GM19025 (cell line): ENCODE data around the gene GRIPAP1.

Source experiments
- ATAC-seq: cut with Tn5 transposase; IDR thresholded peaks from one replicate; pipeline ENCODE4 v1.9.1; 2021; ENCODE audit warnings: mild to moderate bottlenecking, low read depth, moderate library complexity; ENCODE audit not compliant: unreplicated experiment

The GRIPAP1 gene

GRCh38 chrX:49002091-49002935 is at the start of gene GRIPAP1:
Gene GRIPAP1, minus strand, starts transcription at chrX:49002264. Its CDS starts 35 bp downstream, at chrX:49002229.
- peak; percentile 80 for ATAC-seq

GRCh38 chrX:49043987-49044281 is 41.9 kb upstream of the GRIPAP1 start:
- no peak for ATAC-seq

GRCh38 chrX:49043220-49043986 is 41.3 kb upstream of the GRIPAP1 start, which contains the start of gene TFE3:
Gene TFE3, minus strand, starts transcription at chrX:49043357. Its CDS starts 131 bp downstream, at chrX:49043226.
- ATAC-seq = peak; percentile 93

- ATAC-seq = no peak
Observed at GRCh38 chrX:49042581-49043219, 40.6 kb upstream of the GRIPAP1 start.

- no peak for ATAC-seq
Observed at GRCh38 chrX:49041744-49042580, 39.9 kb upstream of the GRIPAP1 start.

GRCh38 chrX:49040376-49040955 is 38.4 kb upstream of the GRIPAP1 start:
- ATAC-seq = no peak

GRCh38 chrX:49039598-49040375 is 37.7 kb upstream of the GRIPAP1 start:
- no peak for ATAC-seq

- no peak for ATAC-seq
Observed at GRCh38 chrX:49037883-49038475, 35.9 kb upstream of the GRIPAP1 start.

GRCh38 chrX:49030283-49030682 is 28.2 kb upstream of the GRIPAP1 start:
- ATAC-seq = no peak

GRCh38 chrX:49029876-49030275 is 27.8 kb upstream of the GRIPAP1 start:
- no peak for ATAC-seq

GRCh38 chrX:49019599-49020249 is 17.7 kb upstream of the GRIPAP1 start:
- no peak for ATAC-seq

- no peak for ATAC-seq
Observed at GRCh38 chrX:49019050-49019449, 17.0 kb upstream of the GRIPAP1 start.

GRCh38 chrX:49003696-49004095 is 1.6 kb upstream of the GRIPAP1 start:
- ATAC-seq = no peak

- peak; percentile 9 for ATAC-seq
Observed at GRCh38 chrX:49001521-49002090, 458 bp downstream of the GRIPAP1 start.

- ATAC-seq = no peak
Observed at GRCh38 chrX:49000636-49001035, 1.4 kb downstream of the GRIPAP1 start.

GRCh38 chrX:48999030-48999429 is 3.0 kb downstream of the GRIPAP1 start:
- ATAC-seq = no peak

GRCh38 chrX:48998391-48998790 is 3.7 kb downstream of the GRIPAP1 start:
- no peak for ATAC-seq

- no peak for ATAC-seq
Observed at GRCh38 chrX:48997865-48998264, 4.2 kb downstream of the GRIPAP1 start.
